Left ventricle myocardium inferior (tissue), 1 donor: ENCODE measurements around the gene NSG2. TPM values are rescaled to one million over a fixed set of nuclear protein-coding genes. Genes with fewer than 3 reads are reported as not detected.

Experiments used
- DNase-seq: peaks from one replicate; pipeline ENCODE4 v3.0.0-alpha.2; 2020
- H3K27ac ChIP-seq: fragments of 200-600 bp; replicated peaks from 2 replicates; pipeline ENCODE4 v1.8.0; 2021
- H3K27me3 ChIP-seq: fragments of 200-600 bp; 2 replicates; pipeline ENCODE4 v1.8.0; 2021; ENCODE audit warnings: low read depth
- H3K36me3 ChIP-seq: fragments of 200-600 bp; 2 replicates; pipeline ENCODE4 v1.8.0; 2021
- H3K4me1 ChIP-seq: fragments of 200-600 bp; 2 replicates; pipeline ENCODE4 v1.8.0; 2021
- H3K4me3 ChIP-seq: fragments of 200-600 bp; 2 replicates; pipeline ENCODE4 v1.8.0; 2021; ENCODE audit warnings: mild to moderate bottlenecking, moderate library complexity
- H3K9me3 ChIP-seq: fragments of 200-600 bp; replicated peaks from 2 replicates; pipeline ENCODE4 v1.8.0; 2021
- intact Hi-C: fragments of 100-400 bp; cut with micrococcal nuclease; formaldehyde crosslinking; loops from one replicate; pipeline ENCODE4 v1.11.0; 2022
- total RNA-seq: library from RNA; stranded (reverse); fragmentation: NEBNext Ultra II Directional; extraction: Animal tissue kit (Norgen Biotek cat#: 25700); gene quantifications from one replicate; pipeline ENCODE4 v1.2.1, GENCODE V29; 2021
- TF ChIP-seq, protein P1 (sequence below): fragments of 200-600 bp; IDR thresholded peaks from 2 replicates; pipeline ENCODE4 v1.8.0; 2021; ENCODE audit warnings: antibody characterized with exemption, mild to moderate bottlenecking, borderline replicate concordance
- donor health status: DM: no; HTN: yes; CAD: no; lungs with severe emphysema.

The NSG2 gene
- total RNA-seq, 1 donor from 2014 or later: 0.08 TPM

DNA sequence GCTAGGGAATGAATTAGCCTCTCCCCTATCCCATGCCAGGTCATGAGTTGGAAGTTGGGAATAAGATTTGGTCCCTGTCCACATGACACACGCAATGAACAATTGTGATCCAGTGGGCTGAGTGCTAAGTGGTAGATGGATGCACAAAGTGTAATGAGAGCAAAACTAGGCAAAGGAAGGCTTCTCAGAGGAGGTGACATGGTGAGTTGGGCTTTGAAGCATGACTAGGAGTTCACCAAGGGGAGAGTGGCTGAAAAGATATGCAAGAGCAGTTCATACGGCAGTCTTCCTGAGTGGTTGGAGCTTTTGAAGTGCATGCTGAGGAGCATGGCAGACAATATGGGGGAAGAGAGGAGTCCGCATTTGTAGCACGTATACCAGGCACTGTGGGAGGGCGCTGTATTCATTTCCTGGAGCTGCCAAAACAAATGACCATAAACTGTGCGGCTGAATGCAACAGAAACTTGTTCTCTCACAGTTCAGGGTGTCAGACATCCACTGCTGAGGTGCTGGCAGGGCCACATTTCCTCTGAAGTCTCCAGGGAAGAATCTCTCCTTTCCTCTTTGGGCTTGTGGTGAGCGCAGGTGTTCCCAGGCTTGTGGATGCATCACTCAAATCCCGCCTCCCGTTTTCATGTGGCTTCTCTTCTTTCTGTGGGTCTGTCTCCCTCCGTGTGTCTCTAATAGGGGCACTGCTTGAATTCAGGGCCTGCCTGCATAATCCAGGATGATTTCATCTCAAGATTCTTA, 49.5 kb downstream of the NSG2 start:
- TF ChIP-seq, protein P1, sequence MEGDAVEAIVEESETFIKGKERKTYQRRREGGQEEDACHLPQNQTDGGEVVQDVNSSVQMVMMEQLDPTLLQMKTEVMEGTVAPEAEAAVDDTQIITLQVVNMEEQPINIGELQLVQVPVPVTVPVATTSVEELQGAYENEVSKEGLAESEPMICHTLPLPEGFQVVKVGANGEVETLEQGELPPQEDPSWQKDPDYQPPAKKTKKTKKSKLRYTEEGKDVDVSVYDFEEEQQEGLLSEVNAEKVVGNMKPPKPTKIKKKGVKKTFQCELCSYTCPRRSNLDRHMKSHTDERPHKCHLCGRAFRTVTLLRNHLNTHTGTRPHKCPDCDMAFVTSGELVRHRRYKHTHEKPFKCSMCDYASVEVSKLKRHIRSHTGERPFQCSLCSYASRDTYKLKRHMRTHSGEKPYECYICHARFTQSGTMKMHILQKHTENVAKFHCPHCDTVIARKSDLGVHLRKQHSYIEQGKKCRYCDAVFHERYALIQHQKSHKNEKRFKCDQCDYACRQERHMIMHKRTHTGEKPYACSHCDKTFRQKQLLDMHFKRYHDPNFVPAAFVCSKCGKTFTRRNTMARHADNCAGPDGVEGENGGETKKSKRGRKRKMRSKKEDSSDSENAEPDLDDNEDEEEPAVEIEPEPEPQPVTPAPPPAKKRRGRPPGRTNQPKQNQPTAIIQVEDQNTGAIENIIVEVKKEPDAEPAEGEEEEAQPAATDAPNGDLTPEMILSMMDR: no peak
- no peaks in the 10 kb centered on the region for H3K9me3 ChIP-seq
- no peak for DNase-seq
- H3K36me3 ChIP-seq: no peaks in the 10 kb centered on the region
- no peak overlapping the region for H3K27ac ChIP-seq
- intact Hi-C loops: no loop called here
- no peaks in the 10 kb centered on the region for H3K4me1 ChIP-seq
- H3K4me3 ChIP-seq: no peak overlapping the region
- H3K27me3 ChIP-seq: peaks cover 18% of the 10 kb centered on the region

DNA sequence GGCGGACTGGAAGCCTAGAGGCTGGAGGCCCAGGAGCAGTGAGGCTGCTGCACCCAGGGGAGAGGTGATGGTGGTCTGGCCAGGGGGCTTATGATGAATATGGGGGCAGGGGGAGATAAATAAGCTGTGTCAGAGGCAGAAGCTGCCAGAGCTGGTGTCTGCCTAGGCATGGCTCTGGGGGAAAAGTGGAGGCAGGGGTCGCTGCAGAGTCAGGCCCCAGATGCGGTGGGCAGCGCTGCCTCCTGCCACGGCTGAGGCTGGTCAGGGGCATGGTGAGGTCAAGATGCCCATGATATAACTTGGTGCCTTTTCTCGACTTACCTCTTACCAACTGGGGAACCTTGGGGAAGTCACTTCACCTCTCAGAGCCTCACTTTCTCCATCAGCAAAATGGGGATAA, 51.1 kb downstream of the NSG2 start:
- H3K36me3 ChIP-seq: no peaks in the 10 kb centered on the region
- H3K9me3 ChIP-seq: no peaks in the 10 kb centered on the region
- TF ChIP-seq, protein P1: no peak
- DNase-seq: no peak
- H3K4me3 ChIP-seq: no peak overlapping the region
- H3K4me1 ChIP-seq: no peaks in the 10 kb centered on the region
- peaks cover 18% of the 10 kb centered on the region for H3K27me3 ChIP-seq
- no peak overlapping the region for H3K27ac ChIP-seq
- intact Hi-C loops: no loop called here

DNA sequence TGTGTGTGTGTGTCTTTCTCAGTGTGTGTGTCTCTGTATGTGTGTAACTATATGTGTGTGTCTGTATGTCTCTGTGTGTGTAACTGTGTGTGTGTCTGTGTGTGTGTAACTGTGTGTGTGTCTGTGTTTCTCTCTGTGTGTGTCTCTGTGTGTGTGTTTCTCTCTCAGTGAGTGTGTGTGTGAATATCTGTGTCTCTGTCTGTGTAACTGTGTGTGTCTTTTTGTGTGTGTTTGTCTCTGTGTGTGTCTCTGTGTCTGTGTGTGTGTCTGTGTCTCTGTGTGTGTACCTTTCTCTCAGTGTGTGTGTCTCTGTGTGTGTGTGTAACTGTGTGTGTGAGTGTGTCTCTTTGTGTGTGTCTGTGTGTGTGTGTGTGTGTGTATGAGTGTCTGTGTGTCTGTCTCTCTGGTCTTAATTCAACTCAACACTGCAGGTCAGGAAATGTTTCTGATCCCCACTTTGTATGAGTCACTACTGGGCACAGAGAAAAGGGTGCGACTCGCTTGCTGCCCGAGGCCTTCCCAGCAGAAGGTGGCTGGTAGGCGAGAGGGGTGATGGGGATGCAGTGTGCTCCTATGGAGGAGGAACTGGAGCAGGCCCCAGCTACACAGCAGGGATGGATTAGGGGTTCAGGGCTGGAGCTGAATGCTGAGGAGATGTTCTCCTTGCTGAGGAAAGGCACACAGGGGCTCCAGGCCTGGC, 52.1 kb downstream of the NSG2 start:
- Histone ChIP-seq H3K27me3 (peaks cover 15% of the 10 kb centered on the region), H3K4me1 (no peaks in the 10 kb centered on the region), H3K36me3 (no peaks in the 10 kb centered on the region), H3K27ac (no peak overlapping the region), H3K9me3 (no peaks in the 10 kb centered on the region), H3K4me3 (no peak overlapping the region)
- DNase-seq: no peak
- TF ChIP-seq, protein P1: no peak
- intact Hi-C loops: no loop called here

DNA sequence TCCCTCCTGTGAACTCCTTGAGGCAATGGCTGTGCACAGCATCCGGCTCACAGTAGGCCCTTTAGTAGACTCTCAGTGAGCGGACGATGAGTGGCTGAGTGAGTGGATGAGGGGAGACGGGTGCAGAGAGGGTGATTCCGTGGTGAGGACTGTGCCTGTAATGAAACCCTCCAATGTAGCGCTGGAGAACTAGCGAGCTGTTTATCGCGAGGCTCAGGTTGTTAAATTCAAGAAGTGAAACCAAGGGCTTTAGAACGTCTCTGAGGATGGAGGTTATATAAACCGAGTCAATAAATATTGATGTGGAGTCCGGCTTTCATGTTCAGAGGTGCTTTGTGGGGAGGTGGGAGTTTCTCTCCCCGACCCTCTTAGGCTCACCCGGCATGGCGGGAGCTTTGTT, 53.2 kb downstream of the NSG2 start:
- no peak for DNase-seq
- Histone ChIP-seq H3K27me3 (peaks cover 15% of the 10 kb centered on the region), H3K9me3 (no peaks in the 10 kb centered on the region), H3K4me1 (no peaks in the 10 kb centered on the region), H3K36me3 (no peaks in the 10 kb centered on the region), H3K4me3 (no peak overlapping the region), H3K27ac (no peak overlapping the region)
- TF ChIP-seq, protein P1: no peak
- intact Hi-C loops: no loop called here

DNA sequence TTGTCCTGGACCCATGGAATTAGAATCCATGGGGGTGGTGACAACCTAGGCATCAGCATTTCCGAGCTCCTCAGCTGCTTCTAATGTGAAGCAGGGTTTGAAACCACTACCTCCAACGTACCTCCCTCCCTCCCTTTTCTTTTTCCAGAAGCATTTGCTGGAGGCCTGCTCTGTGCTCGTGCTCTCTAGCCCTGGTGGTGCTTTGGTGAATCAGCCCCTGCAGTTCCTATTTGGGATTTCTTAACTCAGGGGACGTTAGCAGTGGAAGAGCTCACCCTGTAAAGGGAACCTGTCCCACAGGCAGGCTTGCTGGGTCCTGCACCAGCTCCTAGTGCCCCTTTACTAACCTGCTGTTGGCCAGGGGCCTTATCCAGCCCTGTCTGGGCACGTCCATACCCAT, 55.0 kb downstream of the NSG2 start:
- no peak for DNase-seq
- Histone ChIP-seq H3K36me3 (no peaks in the 10 kb centered on the region), H3K4me1 (no peaks in the 10 kb centered on the region), H3K9me3 (no peaks in the 10 kb centered on the region), H3K4me3 (no peak overlapping the region), H3K27ac (no peak overlapping the region), H3K27me3 (peaks cover 12% of the 10 kb centered on the region)
- intact Hi-C loops: no loop called here
- TF ChIP-seq, protein P1: no peak
